Activated CD4-positive, alpha-beta T cell treated with anti-CD3 and anti-CD28 coated beads, Interleukin-2, amount 50 U/mL, for 1 hour (primary cell): ENCODE data around the gene SYNPO2.
A peak's percentile ranks its signal among the peaks of the same experiment; 100 is the strongest.
"Not testable (repeated sequence)": the region's sequence is repeated elsewhere in the genome, so short reads cannot be mapped to it uniquely, and the experiment has no call there.

Source experiments
- DNase-seq: peaks from one replicate; pipeline ENCODE4 v3.0.0-alpha.2; 2020

The SYNPO2 gene

GRCh38 chr4:118977100-118977499 is 88.4 kb downstream of the SYNPO2 start:
- DNase-seq = not testable (repeated sequence)

- DNase-seq = no peak
Observed at GRCh38 chr4:118979712-118980111, 91.1 kb downstream of the SYNPO2 start.

GRCh38 chr4:118981171-118981838 is 92.7 kb downstream of the SYNPO2 start:
- no peak for DNase-seq

GRCh38 chr4:118981839-118982381 is 93.3 kb downstream of the SYNPO2 start:
- peak; percentile 52 for DNase-seq

- no peak for DNase-seq
Observed at GRCh38 chr4:118983293-118983692, 94.6 kb downstream of the SYNPO2 start.

- no peak for DNase-seq
Observed at GRCh38 chr4:118983831-118984230, 95.2 kb downstream of the SYNPO2 start.

GRCh38 chr4:118985170-118986000 is 96.7 kb downstream of the SYNPO2 start:
- no peak for DNase-seq

- no peak for DNase-seq
Observed at GRCh38 chr4:118987959-118988634, 99.4 kb downstream of the SYNPO2 start.

- DNase-seq = no peak
Observed at GRCh38 chr4:118988635-118988972, 100.0 kb downstream of the SYNPO2 start.

GRCh38 chr4:118989098-118990080 is 100.7 kb downstream of the SYNPO2 start:
- no peak for DNase-seq

- DNase-seq = no peak
Observed at GRCh38 chr4:118991686-118992085, 103.0 kb downstream of the SYNPO2 start.

GRCh38 chr4:118992149-118992548 is 103.5 kb downstream of the SYNPO2 start:
- DNase-seq = no peak

GRCh38 chr4:118993333-118993732 is 104.7 kb downstream of the SYNPO2 start:
- no peak for DNase-seq

- no peak for DNase-seq
Observed at GRCh38 chr4:118994030-118994429, 105.4 kb downstream of the SYNPO2 start.

- DNase-seq = no peak
Observed at GRCh38 chr4:118995693-118996391, 107.2 kb downstream of the SYNPO2 start.

GRCh38 chr4:118997601-118998000 is 108.9 kb downstream of the SYNPO2 start:
- no peak for DNase-seq

GRCh38 chr4:118999919-119000318 is 111.3 kb downstream of the SYNPO2 start:
- DNase-seq = no peak

- no peak for DNase-seq
Observed at GRCh38 chr4:119000400-119000799, 111.7 kb downstream of the SYNPO2 start.

- no peak for DNase-seq
Observed at GRCh38 chr4:119002476-119002875, 113.8 kb downstream of the SYNPO2 start.

GRCh38 chr4:119003001-119003400 is 114.3 kb downstream of the SYNPO2 start:
- not testable (repeated sequence) for DNase-seq

- DNase-seq = no peak
Observed at GRCh38 chr4:119005928-119006460, 117.3 kb downstream of the SYNPO2 start.
